GM19025 (cell line): ENCODE measurements around the gene STIM2.

ENCODE experiments used
- ATAC-seq: cut with Tn5 transposase; IDR thresholded peaks from one replicate; pipeline ENCODE4 v1.9.1; 2021; ENCODE audit warnings: mild to moderate bottlenecking, low read depth, moderate library complexity; ENCODE audit not compliant: unreplicated experiment

Gene STIM2

DNA sequence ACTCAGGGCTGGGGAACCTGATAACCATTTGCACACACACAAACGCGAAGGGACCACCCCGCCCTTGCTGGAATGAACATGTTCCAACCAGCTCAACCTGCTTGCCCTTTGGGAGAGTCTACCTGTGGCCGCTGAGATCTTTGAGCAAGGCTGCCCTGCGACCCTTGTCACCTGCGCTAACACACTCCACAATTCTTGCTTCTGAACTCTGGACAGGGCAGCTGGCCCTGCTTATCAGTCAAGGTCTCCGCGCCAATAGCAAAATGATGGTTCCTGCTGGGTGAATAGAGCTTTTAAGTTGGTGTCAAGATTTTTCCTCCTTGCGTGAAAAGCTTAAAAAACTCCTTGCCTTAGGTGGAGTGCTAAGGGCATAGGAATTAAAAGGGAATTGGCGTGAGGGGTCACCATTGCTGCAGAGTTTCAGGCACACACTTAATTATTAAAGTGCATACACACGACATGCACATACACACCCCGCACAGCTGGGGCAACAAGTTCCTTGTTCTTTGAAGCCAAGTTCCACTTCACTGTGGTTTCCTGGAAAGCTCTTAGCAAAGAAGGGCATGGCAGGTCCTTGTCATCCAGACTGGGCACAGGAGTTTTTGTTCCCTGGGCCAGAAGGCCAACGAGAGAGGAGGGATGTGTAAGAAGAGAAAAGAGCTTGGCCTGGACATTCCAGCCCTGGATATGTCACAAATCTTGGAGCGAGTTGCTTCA is 207.7 kb downstream of the STIM2 start:
- no peak for ATAC-seq
